Stimulated activated CD4-positive, alpha-beta T cell treated with anti-CD3 and anti-CD28 coated beads, TNF-alpha, amount 100 ng/mL, for 4 hours (primary cell): ENCODE data around the gene HOXD10.

Experiments used
- DNase-seq, 3 experiments: peaks; one replicate each; pipeline ENCODE4 v3.0.0-alpha.2; 2020; ENCODE audit warnings: low read depth in 3 of 3

The HOXD10 gene

DNA sequence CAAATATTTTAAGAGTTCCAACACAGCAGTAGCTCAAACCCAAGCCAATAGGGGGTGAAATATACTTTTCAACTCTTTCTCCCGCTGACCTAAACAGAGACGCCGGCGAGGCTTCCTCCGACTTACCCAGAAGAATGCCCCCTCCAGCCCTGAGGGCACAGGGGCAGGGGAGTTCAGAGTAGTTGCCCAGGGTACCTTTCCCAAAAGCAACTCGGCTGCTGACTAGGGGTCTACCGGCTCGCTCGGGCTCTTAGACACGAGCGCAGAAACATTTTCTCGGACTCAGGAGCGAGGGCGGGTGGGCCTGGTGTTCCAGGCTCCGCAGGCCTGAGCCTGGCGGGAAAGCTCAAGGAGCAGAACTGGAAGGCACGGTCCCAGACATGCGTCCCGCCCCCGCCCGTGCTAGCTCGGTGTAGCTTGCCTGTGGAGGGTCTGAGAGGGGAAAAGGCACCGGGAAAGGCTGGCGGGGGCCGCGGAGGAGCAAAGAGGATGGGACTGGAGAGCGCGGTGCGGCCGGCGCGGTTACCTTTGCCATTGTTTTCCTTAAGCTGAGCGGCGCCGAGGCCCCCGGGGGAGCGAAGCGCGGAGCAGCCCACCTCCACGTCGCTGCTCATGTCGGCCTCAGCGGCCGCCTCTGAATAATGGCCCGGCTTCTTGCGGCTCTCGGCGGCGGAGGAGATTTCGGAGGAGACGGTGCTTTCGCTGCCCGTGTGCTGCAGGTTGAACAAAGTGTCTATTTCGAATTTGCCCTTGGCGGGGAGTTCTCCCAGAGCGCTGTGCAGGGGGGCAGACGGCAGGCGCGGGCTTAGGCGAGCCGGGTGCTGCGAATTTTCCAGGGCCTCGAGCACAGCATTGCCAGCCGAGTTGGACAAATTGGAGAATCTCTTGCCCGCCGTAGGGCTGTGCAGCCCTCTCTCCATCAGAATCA is 33.5 kb upstream of the HOXD10 start:
- DNase-seq: no peak

DNA sequence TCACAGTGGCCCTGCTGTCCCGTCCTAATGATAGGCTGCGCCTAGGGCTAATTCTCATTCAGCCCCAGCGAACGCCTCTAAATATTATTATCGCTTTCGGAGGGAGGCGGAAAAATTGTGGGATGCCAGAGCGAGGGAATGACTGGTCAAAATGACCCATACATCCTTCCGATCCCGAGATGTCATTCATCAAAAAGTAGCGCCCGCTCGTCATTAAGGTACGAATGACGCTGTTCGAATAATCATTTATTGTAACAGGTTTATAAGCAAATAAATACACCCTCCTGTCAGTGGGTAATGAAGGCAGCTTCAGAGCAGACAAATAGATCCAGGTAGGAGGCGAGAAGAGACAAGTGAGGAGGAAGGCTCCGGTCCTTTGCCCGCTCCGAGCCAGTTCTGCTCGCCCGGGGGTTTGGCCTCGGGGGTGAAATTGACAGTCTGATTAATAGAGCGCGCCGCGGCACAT is 32.7 kb upstream of the HOXD10 start, which contains the start of gene EVX2:
Gene EVX2, minus strand, starts transcription at position 167 of the 466 bp plus-strand sequence. CDS start 186 bp downstream, outside the sequence.
- DNase-seq: no peak

DNA sequence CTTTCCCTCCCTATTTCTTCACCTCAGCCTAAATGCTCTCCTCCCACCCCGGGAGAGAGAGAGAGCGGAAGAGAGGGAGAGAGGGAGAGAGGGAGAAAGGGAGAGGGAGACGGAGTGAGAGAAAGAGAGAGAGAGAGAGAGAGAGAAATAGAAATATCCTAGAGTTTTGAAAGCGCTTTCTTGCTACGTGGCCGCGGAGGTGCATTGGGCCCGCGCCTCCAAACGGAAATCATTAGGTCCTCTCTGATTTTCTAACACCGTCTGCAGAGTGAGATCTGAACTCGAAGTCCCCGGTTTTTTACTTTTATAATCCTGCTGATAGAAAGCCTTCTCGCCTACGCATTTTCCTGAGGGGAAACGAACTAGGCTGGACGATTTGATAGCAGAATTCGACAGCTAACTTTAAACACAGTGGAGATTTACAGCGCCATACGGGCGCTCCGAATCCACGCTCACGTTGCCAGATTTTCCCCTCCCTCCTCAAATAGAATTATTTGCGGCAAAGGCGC is 31.9 kb upstream of the HOXD10 start:
- DNase-seq: no peak

GRCh38 chr2:176085120-176085788 is 31.3 kb upstream of the HOXD10 start:
- no peak for DNase-seq

DNA sequence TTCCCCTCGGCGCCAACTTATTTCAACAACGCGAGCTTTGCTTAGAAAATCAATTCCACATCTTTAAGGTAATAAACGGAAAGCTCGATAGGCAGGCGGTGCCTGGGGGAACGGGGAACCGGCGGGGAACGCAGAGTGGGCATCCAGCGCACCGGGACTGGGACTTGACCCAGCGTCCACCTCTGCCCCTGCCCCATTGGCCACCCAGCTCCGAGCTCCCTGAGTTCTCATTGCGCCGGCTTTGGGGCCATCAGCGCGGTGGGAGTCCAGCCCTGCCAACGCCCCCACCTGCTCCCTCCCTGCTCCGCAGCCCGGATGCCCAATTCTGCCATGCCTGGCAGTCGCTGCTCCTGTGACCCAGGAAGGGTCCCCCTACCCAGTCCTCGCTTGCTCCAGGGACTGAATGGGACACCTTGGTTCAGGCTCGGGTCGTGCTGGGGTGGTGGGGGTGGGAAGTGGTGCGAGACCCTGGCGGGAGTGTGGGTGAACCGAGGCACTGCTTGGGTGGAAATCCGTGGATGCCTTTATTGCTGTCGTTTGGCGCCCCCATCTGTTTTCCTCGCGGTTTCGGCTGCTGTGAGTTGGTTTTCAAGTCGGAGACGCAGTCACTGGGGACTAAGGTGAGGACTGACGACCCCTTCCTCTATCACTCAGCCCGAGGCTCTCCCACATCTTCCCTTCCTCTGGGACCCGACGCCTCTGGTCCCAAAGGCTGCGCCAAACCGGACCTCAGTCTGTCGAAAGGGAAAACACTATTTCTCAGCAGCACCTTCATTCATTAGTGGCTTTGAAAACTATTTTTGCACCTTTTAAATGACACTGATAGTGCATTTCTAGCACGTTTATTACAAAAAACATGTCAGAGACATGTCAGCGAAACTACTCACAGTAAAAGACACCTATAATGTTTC is 30.5 kb upstream of the HOXD10 start:
- no peak for DNase-seq

DNA sequence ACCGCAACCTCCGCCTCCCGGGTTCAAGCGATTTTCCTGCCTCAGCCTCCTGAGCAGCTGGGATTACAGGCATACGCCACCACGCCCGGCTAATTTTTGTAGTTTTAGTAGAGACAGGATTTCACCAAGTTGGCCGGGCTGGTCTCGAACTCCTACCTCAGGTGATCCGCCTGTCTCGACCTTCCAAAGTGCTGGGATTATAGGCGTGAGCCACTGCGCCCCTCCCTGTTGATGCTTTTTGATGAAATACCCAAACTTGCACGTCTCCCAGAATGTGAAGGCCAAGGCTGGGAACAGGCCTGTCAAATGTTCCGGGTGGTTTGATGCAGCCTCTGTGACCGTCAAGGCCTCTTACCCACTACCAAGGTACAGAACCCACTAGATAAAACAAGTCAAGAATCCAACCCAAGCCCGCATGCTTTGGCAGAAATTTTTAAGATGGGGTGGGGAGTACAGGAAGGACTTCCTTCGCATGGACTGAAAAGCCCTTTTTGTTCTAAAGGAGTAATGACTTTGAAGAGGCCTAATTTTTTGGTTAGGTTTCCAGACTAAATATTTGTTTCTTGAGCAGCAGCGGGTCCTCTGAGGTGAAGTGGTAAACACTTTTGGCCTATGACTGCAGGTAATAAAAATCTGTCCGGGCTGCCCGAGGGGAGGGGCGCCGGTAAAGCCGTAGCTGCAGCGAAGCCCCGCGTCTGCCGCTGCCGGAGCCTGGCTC is 29.1 kb upstream of the HOXD10 start:
- DNase-seq: no peak

DNA sequence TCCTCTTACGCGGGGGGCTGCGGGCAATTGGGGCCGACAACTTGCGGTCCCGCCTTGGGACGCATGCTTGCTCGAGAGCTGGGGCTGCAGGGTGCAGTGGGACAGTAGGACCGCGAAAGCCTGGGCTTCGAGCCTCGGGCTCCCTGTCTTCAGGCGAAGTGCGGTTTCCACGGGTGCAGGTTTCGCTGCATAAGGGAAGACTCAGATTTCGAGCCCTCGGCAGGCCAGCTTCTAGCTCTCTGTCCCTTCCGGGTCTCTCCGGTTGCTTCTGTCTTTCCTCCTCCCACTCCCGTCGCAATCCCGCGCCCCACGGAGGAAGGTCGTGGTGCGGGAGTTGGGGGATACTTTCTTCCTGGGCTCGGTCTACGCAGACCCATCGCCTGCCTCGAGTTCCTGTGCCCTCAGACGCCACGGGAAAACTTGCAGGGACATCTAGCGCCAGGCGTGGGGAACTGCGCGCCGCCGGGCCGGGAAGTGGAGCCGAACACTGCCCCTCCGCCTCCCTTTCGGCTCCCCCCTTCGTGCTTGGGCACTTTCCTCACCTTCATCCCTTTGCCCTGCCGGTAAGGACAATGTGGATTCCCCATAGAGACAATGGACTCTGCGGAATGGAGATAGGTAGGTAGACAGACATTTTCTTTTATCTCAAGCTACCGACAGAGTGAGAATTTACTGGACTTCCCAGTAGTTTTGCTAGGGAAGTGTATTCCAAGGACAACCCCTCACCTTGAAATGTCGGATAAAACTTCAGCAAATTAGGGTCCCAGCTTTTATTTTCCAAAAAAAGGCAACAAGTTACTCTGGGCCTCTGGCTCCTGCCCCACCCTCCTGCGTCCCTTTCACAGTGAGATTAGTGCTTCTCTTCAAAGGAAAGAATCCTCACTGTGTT is 28.3 kb upstream of the HOXD10 start:
- DNase-seq: no peak

DNA sequence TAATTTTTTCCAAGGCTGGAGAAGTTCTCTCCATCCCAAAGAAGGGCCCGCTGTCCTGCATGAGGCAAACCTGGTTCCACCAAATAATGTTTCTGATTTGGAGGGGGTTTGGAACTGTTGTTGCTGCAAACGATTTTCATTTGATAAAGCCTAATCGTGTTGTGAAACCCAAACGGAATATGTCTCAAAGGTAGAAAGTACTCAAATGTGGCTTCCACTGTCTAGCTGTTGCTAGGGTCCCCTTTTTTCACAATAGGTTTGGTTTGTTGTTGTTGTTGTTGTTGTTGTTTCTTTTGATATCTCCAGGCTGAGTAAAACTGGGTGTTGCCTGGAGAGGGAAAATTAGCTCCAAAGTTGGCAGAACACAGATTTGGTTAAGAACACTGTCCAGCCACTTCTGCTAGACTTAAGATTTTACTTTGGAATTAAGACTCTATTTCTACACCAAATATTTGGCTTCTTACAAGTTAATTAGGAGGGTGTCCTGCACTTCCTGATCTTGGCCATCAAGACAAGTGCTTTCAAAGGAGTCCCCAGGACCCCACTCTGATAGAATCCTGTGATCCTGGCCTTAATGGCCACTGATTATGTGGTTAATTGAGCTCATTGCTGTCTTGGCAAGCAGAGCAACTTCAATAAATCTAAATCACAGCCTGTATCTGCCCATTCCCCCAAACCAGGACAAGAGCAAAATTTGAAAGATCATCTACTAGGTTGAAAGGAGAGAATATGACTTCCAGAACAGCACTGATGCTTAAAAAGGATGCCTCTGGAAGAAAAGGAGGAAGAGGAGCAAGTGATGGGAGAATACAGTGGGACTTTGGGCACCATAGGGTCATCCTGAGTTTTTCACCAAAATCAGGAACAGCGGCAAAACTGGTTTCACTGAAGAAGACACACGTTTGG is 27.4 kb upstream of the HOXD10 start:
- no peak for DNase-seq

GRCh38 chr2:176089843-176090395 is 26.7 kb upstream of the HOXD10 start:
- no peak for DNase-seq

- DNase-seq: no peak
Measured at GRCh38 chr2:176090862-176091261, 25.7 kb upstream of the HOXD10 start.

- DNase-seq: no peak
Measured at GRCh38 chr2:176091329-176092258, 25.0 kb upstream of the HOXD10 start.

DNA sequence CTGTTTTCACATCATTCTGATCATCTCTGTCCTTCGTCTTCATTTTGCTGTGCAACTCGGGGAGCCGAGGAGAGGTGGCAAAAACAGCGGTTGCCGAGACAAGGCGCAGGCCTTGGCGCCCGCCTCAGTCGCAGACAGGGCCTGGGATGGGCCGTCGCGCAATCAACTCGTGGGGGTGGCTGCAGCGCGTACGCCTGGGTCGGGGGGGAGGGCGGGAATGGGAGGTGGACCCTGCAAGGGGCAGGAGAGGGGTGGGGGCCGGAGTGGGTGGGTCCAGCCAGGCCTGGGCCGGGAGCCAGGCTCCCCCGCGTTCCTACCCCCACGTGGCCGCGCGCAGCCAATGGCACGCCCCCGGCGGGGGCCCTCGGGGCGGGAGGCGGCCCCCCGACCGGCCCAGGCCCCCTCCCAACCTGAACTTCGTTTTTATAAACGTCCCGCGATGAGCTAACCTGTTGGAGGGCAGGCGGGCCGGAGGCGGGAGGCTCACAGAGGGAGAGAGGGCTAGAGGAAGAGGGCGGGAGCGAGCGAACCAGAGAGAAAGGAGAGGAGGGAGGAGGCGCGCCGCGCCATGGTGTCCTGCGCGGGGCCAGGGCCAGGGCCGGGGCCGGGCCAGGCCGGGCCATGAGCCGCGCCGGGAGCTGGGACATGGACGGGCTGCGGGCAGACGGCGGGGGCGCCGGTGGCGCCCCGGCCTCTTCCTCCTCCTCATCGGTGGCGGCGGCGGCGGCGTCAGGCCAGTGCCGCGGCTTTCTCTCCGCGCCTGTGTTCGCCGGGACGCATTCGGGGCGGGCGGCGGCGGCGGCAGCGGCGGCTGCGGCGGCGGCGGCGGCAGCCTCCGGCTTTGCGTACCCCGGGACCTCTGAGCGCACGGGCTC is 24.1 kb upstream of the HOXD10 start, which contains the start of gene HOXD13:
Gene HOXD13, plus strand, starts transcription at position 452 of the 875 bp plus-strand sequence. Its CDS starts 170 bp downstream, at position 622.
- no peak for DNase-seq

GRCh38 chr2:176093145-176093897 is 23.3 kb upstream of the HOXD10 start:
- no peak for DNase-seq

DNA sequence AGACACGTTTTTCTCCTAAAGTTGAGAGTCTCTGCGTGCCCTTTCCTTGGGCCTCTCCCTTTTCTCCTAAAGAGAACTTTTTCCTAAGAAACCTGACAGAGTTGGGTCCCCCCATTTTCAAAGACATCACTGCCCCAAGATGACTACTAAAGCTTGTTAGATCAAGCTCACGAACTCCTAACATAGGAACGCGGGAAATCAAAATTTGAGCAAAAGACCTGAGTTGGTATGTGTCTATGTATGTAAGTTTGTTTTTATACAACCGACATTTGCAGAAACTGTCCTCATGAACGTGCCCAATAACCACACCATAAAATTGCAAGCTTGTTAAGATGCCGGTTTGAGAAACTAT is 22.7 kb upstream of the HOXD10 start:
- DNase-seq: no peak

- no peak for DNase-seq
Measured at GRCh38 chr2:176094349-176094748, 22.2 kb upstream of the HOXD10 start.

DNA sequence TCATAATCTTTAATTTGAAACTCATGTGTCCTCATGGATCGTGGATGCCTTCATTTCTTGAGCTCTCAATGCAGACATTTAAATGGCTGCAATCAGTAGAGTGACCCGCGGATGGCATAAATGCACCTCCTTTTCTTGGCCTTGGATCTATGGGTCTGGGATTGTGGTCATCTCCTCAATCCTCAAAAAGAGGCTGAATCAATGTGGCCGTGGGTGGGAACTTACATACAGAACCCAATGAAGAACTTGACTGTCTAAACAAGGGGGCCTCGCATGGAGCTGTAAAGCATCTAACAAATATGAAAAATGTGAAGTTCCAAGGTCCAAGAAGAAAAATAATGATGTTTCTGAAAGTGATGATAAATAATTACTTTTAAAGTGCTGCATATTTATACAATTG is 21.2 kb upstream of the HOXD10 start:
- DNase-seq: no peak
